Measurements from ENCODE around the gene TLR5.

- TF ChIP-seq CTCF (IDR thresholded peaks at IDR 0.05): no peak
- no peak for TF ChIP-seq POLR2AphosphoS5 (IDR thresholded peaks at IDR 0.05; ENCODE audit: low read depth, low read length)
- TF ChIP-seq SIN3A (IDR thresholded peaks at IDR 0.05; ENCODE audit: borderline replicate concordance, insufficient read depth, low read depth, low read length): no peak
Observed at GRCh38 chr1:223116950-223117349, 26.1 kb downstream of the TLR5 start.

All from Panc1 (cell line).